Caco-2 (cell line): ENCODE measurements around the gene PPIA. TPM values are rescaled to one million over a fixed set of nuclear protein-coding genes. Genes with fewer than 3 reads are reported as not detected.

Experiments
- BruUV-seq: library from RNA; stranded (reverse); fragments of 400-500 nt; replicated peaks from 2 replicates; lab custom pipeline; 2021; lab: Mats Ljungman, UMichigan
- CTCF ChIA-PET: fragments of 300-600 bp; sonication (Branson Sonifier 250); formaldehyde crosslinking; loops from one replicate; lab custom pipeline; 2022; ENCODE audit warnings: antibody characterized with exemption; lab: Charles Lee
- POLR2A ChIA-PET: fragments of 300-600 bp; sonication (Branson Sonifier 250); formaldehyde crosslinking; loops from one replicate; lab custom pipeline; 2022; ENCODE audit warnings: antibody characterized with exemption; lab: Charles Lee
- DNase-seq, 2 experiments: peaks; one replicate each; pipeline versions ENCODE4 v3.0.0 to v3.0.0-alpha.2; 2020 to 2022
- H3K27me3 ChIP-seq: replicated peaks from 2 replicates; pipeline ENCODE4 v1.6.0; 2011; ENCODE audit warnings: low read length; ENCODE audit not compliant: control insufficient read depth, insufficient read depth
- H3K36me3 ChIP-seq: 2 replicates; pipeline ENCODE4 v1.5.1; 2011; ENCODE audit warnings: low read length; ENCODE audit not compliant: control insufficient read depth, insufficient read depth
- H3K4me1 ChIP-seq: fragments of 250-450 bp; sonication (Bioruptor Pico); 2 replicates; pipeline ENCODE4 v1.5.1; 2020; ENCODE audit warnings: mild to moderate bottlenecking
- H3K4me3 ChIP-seq: 2 replicates; pipeline ENCODE4 v1.5.1; 2011; ENCODE audit warnings: low read depth, mild to moderate bottlenecking, control low read depth, low read length
- H3K9me3 ChIP-seq: fragments of 250-450 bp; sonication (Bioruptor Pico); 2 replicates; pipeline ENCODE4 v1.5.1; 2020; ENCODE audit warnings: mild to moderate bottlenecking, moderate library complexity
- H3K27ac Mint-ChIP-seq: one replicate; pipeline ENCODE4 v1.8.0; 2022; ENCODE audit warnings: mixed read lengths; ENCODE audit not compliant: unreplicated experiment
- H3K27me3 Mint-ChIP-seq: one replicate; pipeline ENCODE4 v1.8.0; 2022; ENCODE audit warnings: mixed read lengths; ENCODE audit not compliant: insufficient read depth, unreplicated experiment
- H3K36me3 Mint-ChIP-seq: one replicate; pipeline ENCODE4 v1.8.0; 2022; ENCODE audit warnings: mild to moderate bottlenecking, mixed read lengths; ENCODE audit not compliant: insufficient read depth, unreplicated experiment
- H3K4me1 Mint-ChIP-seq: one replicate; pipeline ENCODE4 v1.8.0; 2022; ENCODE audit warnings: low read depth, mixed read lengths; ENCODE audit not compliant: unreplicated experiment
- H3K4me3 Mint-ChIP-seq: one replicate; pipeline ENCODE4 v1.8.0; 2022; ENCODE audit warnings: mild to moderate bottlenecking, moderate library complexity, mixed read lengths; ENCODE audit not compliant: unreplicated experiment
- H3K9me3 Mint-ChIP-seq: one replicate; pipeline ENCODE4 v1.8.0; 2022; ENCODE audit warnings: mixed read lengths; ENCODE audit not compliant: unreplicated experiment
- CTCF ChIP-seq, 2 experiments: fragments of 200-600 bp in 1 of 2; IDR thresholded peaks; 1 replicate in 1 of 2; 2 replicates in 1 of 2; pipeline versions ENCODE4 v1.5.1 to v1.8.0; 2011 to 2022; ENCODE audit warnings: antibody characterized with exemption in 1 of 2, control low read depth in 1 of 2, inconsistent platforms in 1 of 2, low read depth in 1 of 2, low read length in 1 of 2, mild to moderate bottlenecking in 1 of 2, moderate library complexity in 1 of 2; ENCODE audit not compliant: insufficient read depth in 1 of 2, severe bottlenecking in 1 of 2, unreplicated experiment in 1 of 2
- intact Hi-C: fragments of 100-400 bp; cut with micrococcal nuclease; formaldehyde crosslinking; loops from one replicate; pipeline ENCODE4 v1.10.0; 2022; ENCODE audit not compliant: unreplicated experiment
- total RNA-seq: library from RNA; stranded (reverse); gene quantifications from 2 replicates; pipeline ENCODE4 v1.2.3, GENCODE V29; 2022

The PPIA gene
- total RNA-seq, 1 experiment from 2014 or later, result 2,104 TPM

DNA sequence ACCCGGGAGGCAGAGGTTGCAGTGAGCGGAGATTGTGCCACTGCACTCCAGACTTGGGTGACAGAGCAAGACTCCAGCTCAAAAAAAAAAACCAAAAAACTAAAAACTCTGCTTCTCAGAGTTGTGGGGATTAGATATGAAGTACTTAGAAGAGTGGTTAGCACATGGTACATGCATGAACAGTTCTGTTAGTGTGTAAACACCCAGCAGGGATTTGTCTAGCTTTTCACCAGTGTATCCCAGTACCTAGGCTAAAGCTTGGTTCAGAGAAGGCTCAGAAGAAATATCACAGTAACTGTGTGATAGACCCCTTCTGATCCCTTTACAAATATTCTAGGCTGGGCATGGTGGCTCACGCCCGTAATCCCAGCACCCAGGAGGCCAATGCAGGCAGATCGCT is 9.5 kb downstream of the PPIA start:
- no peak for DNase-seq
- no peaks in the 10 kb centered on the region for H3K4me1 Mint-ChIP-seq
- intact Hi-C loops, result no loop called here
- CTCF ChIA-PET, result interaction anchor here (0.6 kb wide), 1 partner anchor 166 kb away, joined by 3 read pairs; no protein-coding TSS in a partner anchor
- BruUV-seq, result no TSS peak
- H3K27ac Mint-ChIP-seq, result no peak overlapping the region
- H3K9me3 Mint-ChIP-seq, result no peaks in the 10 kb centered on the region
- Histone ChIP-seq H3K9me3 (no peaks in the 10 kb centered on the region), H3K4me1 (no peaks in the 10 kb centered on the region), H3K4me3 (no peak overlapping the region), H3K27me3 (no peaks in the 10 kb centered on the region), H3K36me3 (peaks cover 9% of the 10 kb centered on the region)
- peaks cover 53% of the 10 kb centered on the region for H3K36me3 Mint-ChIP-seq
- H3K4me3 Mint-ChIP-seq, result no peak overlapping the region
- no peak for TF ChIP-seq CTCF (IDR thresholded peaks at IDR 0.05; ENCODE audit: insufficient read depth in 1 of 2, low read depth in 1 of 2, low read length in 1 of 2, severe bottlenecking in 1 of 2, unreplicated experiment in 1 of 2)
- POLR2A ChIA-PET, result interaction anchor here (0.6 to 1.0 kb wide), 3 partner anchors 32 to 129 kb away, joined by 3 to 8 read pairs (median 4); no protein-coding TSS in a partner anchor
- H3K27me3 Mint-ChIP-seq, result no peaks in the 10 kb centered on the region

DNA sequence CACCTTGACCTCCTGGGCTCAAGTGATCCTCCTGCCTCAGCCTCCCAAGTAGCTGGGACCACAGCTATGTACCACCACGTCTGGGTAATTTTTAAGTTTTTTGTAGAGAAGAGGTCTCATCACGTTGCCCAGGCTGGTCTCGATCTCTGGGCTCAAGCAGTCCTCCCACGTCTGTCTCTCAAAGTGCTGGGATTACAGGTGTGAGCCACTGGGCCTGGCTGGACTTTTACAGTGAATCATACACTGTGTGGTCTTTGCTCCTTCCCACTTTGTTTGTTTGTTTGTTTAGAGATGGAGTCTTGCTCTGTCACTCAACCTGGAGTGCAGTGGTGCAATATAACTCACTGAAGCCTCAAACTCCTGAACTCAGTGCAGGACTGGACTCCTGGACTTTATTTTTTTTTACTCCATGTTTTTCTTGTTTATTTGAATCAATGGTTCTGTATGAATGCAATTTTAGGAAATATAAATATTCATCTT is 12.5 kb downstream of the PPIA start:
- H3K4me1 ChIP-seq, result no peaks in the 10 kb centered on the region
- CTCF ChIA-PET, result no interaction called here
- H3K4me1 Mint-ChIP-seq, result no peaks in the 10 kb centered on the region
- H3K27me3 ChIP-seq, result no peaks in the 10 kb centered on the region
- H3K4me3 Mint-ChIP-seq, result no peak overlapping the region
- no peaks in the 10 kb centered on the region for H3K36me3 ChIP-seq
- H3K4me3 ChIP-seq, result no peak overlapping the region
- no peaks in the 10 kb centered on the region for H3K9me3 Mint-ChIP-seq
- H3K9me3 ChIP-seq, result no peaks in the 10 kb centered on the region
- intact Hi-C loops, result no loop called here
- no TSS peak for BruUV-seq
- POLR2A ChIA-PET, result no interaction called here
- H3K27ac Mint-ChIP-seq, result no peak overlapping the region
- peaks cover 31% of the 10 kb centered on the region for H3K36me3 Mint-ChIP-seq
- no peak for DNase-seq
- no peak for TF ChIP-seq CTCF (IDR thresholded peaks at IDR 0.05; ENCODE audit: insufficient read depth in 1 of 2, low read depth in 1 of 2, low read length in 1 of 2, severe bottlenecking in 1 of 2, unreplicated experiment in 1 of 2)
- H3K27me3 Mint-ChIP-seq, result no peaks in the 10 kb centered on the region

DNA sequence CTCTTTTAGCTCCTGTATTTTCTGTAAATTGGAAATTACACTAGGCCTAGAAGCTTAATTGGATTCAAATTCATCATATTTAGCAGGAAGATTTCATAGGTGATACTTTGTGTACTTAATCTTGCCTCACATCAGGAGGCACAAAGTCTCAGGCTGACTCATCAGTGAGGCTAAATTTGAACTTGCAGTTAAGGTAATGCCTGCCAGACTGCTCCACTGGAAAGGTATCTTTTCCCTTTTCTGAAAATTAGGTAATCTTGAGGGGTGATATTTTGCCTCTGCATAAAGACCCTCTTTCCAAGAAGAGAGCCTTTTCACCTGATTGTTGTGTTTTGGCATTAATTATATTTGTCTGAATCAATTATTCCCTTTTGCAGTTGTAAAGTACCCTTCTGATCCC is 14.6 kb downstream of the PPIA start:
- no TSS peak for BruUV-seq
- no peaks in the 10 kb centered on the region for H3K4me1 Mint-ChIP-seq
- Histone ChIP-seq H3K4me3 (no peak overlapping the region), H3K36me3 (no peaks in the 10 kb centered on the region), H3K9me3 (no peaks in the 10 kb centered on the region), H3K4me1 (no peaks in the 10 kb centered on the region), H3K27me3 (no peaks in the 10 kb centered on the region)
- no peak for TF ChIP-seq CTCF (IDR thresholded peaks at IDR 0.05; ENCODE audit: insufficient read depth in 1 of 2, low read depth in 1 of 2, low read length in 1 of 2, severe bottlenecking in 1 of 2, unreplicated experiment in 1 of 2)
- H3K27ac Mint-ChIP-seq, result no peak overlapping the region
- no peaks in the 10 kb centered on the region for H3K27me3 Mint-ChIP-seq
- no peak overlapping the region for H3K4me3 Mint-ChIP-seq
- ChIA-PET POLR2A (interaction anchor here (0.6 kb wide), 1 partner anchor 37 kb away, joined by 3 read pairs; the partner anchor contains the start of gene H2AZ2), CTCF (interaction anchor here (0.6 kb wide), 2 partner anchors 15 to 169 kb away, joined by 3 to 4 read pairs; no protein-coding TSS in a partner anchor)
- intact Hi-C loops, result no loop called here
- no peaks in the 10 kb centered on the region for H3K9me3 Mint-ChIP-seq
- peaks cover 11% of the 10 kb centered on the region for H3K36me3 Mint-ChIP-seq
- DNase-seq, result no peak
